HG03432 (cell line): ENCODE data around the gene C4orf50.
"Not testable (repeated sequence)": the region's sequence is repeated elsewhere in the genome, so short reads cannot be mapped to it uniquely, and the experiment has no call there.

Experiments
- ATAC-seq: cut with Tn5 transposase; IDR thresholded peaks from one replicate; pipeline ENCODE4 v1.9.1; 2021; ENCODE audit warnings: mild to moderate bottlenecking, moderate library complexity; ENCODE audit not compliant: unreplicated experiment

Gene C4orf50

GRCh38 chr4:5869966-5870619 is 148.1 kb downstream of the C4orf50 start:
- no peak for ATAC-seq

GRCh38 chr4:5867866-5868265 is 150.4 kb downstream of the C4orf50 start:
- ATAC-seq: no peak

- no peak for ATAC-seq
These were observed 151.1 kb downstream of the C4orf50 start for GRCh38 chr4:5866841-5867813.

- no peak for ATAC-seq
These were observed 152.2 kb downstream of the C4orf50 start for GRCh38 chr4:5865896-5866599.

- ATAC-seq: no peak
These were observed 154.6 kb downstream of the C4orf50 start for GRCh38 chr4:5863461-5864113.

- no peak for ATAC-seq
These were observed 160.0 kb downstream of the C4orf50 start for GRCh38 chr4:5858020-5858769.

- ATAC-seq: no peak
These were observed 161.0 kb downstream of the C4orf50 start for GRCh38 chr4:5857199-5857598.

- ATAC-seq: not testable (repeated sequence)
These were observed 161.9 kb downstream of the C4orf50 start for GRCh38 chr4:5856362-5856761.

GRCh38 chr4:5854929-5855328 is 163.3 kb downstream of the C4orf50 start:
- no peak for ATAC-seq

GRCh38 chr4:5852523-5853202 is 165.6 kb downstream of the C4orf50 start:
- no peak for ATAC-seq

GRCh38 chr4:5851637-5852301 is 166.5 kb downstream of the C4orf50 start:
- ATAC-seq: no peak
